PC-3 (cell line): Measurements from ENCODE around the gene GPR84. TPM values are rescaled to one million over a fixed set of nuclear protein-coding genes. Genes with fewer than 3 reads are reported as not detected.

ENCODE experiments used
- ATAC-seq: fragments of 200-7000 bp; cut with Tn5 transposase; 2 replicates; pipeline ENCODE4 v1.9.1; 2020; ENCODE audit warnings: mild to moderate bottlenecking, moderate library complexity
- BruUV-seq: library from RNA; stranded (reverse); fragments of 400-500 nt; replicated peaks from 2 replicates; lab custom pipeline; 2021; lab: Mats Ljungman, UMichigan
- CTCF ChIA-PET: fragments of 300-600 bp; sonication (Branson Sonifier 250); formaldehyde crosslinking; loops from one replicate; lab custom pipeline; 2022; ENCODE audit warnings: antibody characterized with exemption; lab: Charles Lee
- POLR2A ChIA-PET: fragments of 300-600 bp; sonication (Branson Sonifier 250); formaldehyde crosslinking; loops from one replicate; lab custom pipeline; 2022; ENCODE audit warnings: antibody characterized with exemption; ENCODE audit not compliant: unreplicated experiment; lab: Charles Lee
- DNase-seq: peaks from one replicate; pipeline ENCODE4 v3.0.0-alpha.2; 2015
- H2AFZ ChIP-seq: fragments of 300-600 bp; sonication (generic); 2 replicates; pipeline ENCODE4 v1.6.0; 2016; ENCODE audit warnings: antibody characterized with exemption, low read length
- H3F3A ChIP-seq: fragments of 300-600 bp; sonication (generic); one replicate; pipeline ENCODE4 v1.6.0; 2017; ENCODE audit warnings: antibody characterized with exemption, low read length, control low read depth, mild to moderate bottlenecking; ENCODE audit not compliant: unreplicated experiment
- H3K27ac ChIP-seq: fragments of 300-600 bp; sonication (generic); 2 replicates; pipeline ENCODE4 v1.5.1; 2016; ENCODE audit warnings: mild to moderate bottlenecking, low read length
- H3K27me3 ChIP-seq: fragments of 300-600 bp; sonication (generic); 2 replicates; pipeline ENCODE4 v1.6.1; 2016; ENCODE audit warnings: low read length, mixed read lengths
- H3K36me3 ChIP-seq: fragments of 300-600 bp; sonication (generic); 2 replicates; pipeline ENCODE4 v1.6.1; 2016; ENCODE audit warnings: low read depth, mixed run types, low read length, mixed read lengths
- H3K4me1 ChIP-seq: fragments of 300-600 bp; sonication (generic); 2 replicates; pipeline ENCODE4 v1.5.1; 2016; ENCODE audit warnings: low read length; ENCODE audit not compliant: insufficient read depth
- H3K4me2 ChIP-seq: fragments of 300-600 bp; sonication (generic); 2 replicates; pipeline ENCODE4 v1.6.0; 2016; ENCODE audit warnings: low read length
- H3K4me3 ChIP-seq: fragments of 300-600 bp; sonication (generic); 2 replicates; pipeline ENCODE4 v1.5.1; 2016; ENCODE audit warnings: mild to moderate bottlenecking, low read length, mixed read lengths
- H3K79me2 ChIP-seq: fragments of 300-600 bp; sonication (generic); 2 replicates; pipeline ENCODE4 v1.6.1; 2017; ENCODE audit warnings: low read length, mixed read lengths
- H3K9ac ChIP-seq: fragments of 300-600 bp; sonication (generic); 2 replicates; pipeline ENCODE4 v1.6.0; 2016; ENCODE audit warnings: mild to moderate bottlenecking, low read length
- H3K9me2 ChIP-seq: fragments of 300-600 bp; sonication (generic); replicated peaks from 2 replicates; pipeline ENCODE4 v1.6.1; 2016; ENCODE audit warnings: mixed run types, low read length, mixed read lengths
- H3K9me3 ChIP-seq: fragments of 300-600 bp; sonication (generic); 2 replicates; pipeline ENCODE4 v1.6.1; 2016; ENCODE audit warnings: low read length, mixed read lengths
- H4K20me1 ChIP-seq: fragments of 300-600 bp; sonication (generic); 2 replicates; pipeline ENCODE4 v1.6.1; 2016; ENCODE audit warnings: low read length, mixed read lengths
- CTCF ChIP-seq: fragments of 300-600 bp; sonication (generic); conservative IDR thresholded peaks from 2 replicates; pipeline ENCODE4 v1.5.1; 2017; ENCODE audit warnings: antibody characterized with exemption, low read depth, mild to moderate bottlenecking, low read length
- EZH2 ChIP-seq: fragments of 300-600 bp; sonication (generic); IDR thresholded peaks from one replicate; pipeline ENCODE4 v1.6.1; 2017; ENCODE audit warnings: antibody characterized with exemption, mild to moderate bottlenecking, low read length; ENCODE audit not compliant: unreplicated experiment
- EZH2phosphoT487 ChIP-seq: fragments of 300-600 bp; sonication (generic); IDR thresholded peaks from 2 replicates; pipeline ENCODE4 v1.6.1; 2018; ENCODE audit warnings: mild to moderate bottlenecking, antibody characterized with exemption, low read length, borderline replicate concordance
- intact Hi-C: fragments of 100-400 bp; cut with micrococcal nuclease; formaldehyde crosslinking; loops from 2 replicates; pipeline ENCODE4 v1.9.0; 2023
- total RNA-seq: library from RNA; depleted of rRNA; stranded (reverse); fragments of >200 nt; gene quantifications from 2 replicates; pipeline ENCODE4 v1.2.3, GENCODE V29; 2014

The GPR84 gene
- total RNA-seq, 1 experiment from 2014 or later: not detected

GRCh38 chr12:54373649-54374561, 9.6 kb upstream of the GPR84 start:
- TF ChIP-seq CTCF (no peak), EZH2 (no peak), EZH2phosphoT487 (no peak)
- intact Hi-C loops: no loop called here
- ATAC-seq (peak; percentile 9), DNase-seq (peak; percentile 61)
- Histone ChIP-seq H4K20me1 (no peaks in the 10 kb centered on the region), H3K27me3 (no peaks in the 10 kb centered on the region), H3K9ac (peak overlapping the region; percentile 67), H3K36me3 (no peaks in the 10 kb centered on the region), H3K9me3 (no peaks in the 10 kb centered on the region), H3F3A (no peaks in the 10 kb centered on the region), H3K79me2 (no peaks in the 10 kb centered on the region), H3K4me1 (peaks cover 32% of the 10 kb centered on the region), H3K4me3 (peak overlapping the region; percentile 7; the same call in 1 of the 2 replicates), H3K27ac (peak overlapping the region; percentile 90), H2AFZ (no peak overlapping the region), H3K9me2 (no peaks in the 10 kb centered on the region), H3K4me2 (peak overlapping the region; percentile 47)
- POLR2A ChIA-PET: no interaction called here
- BruUV-seq: TSS peak; percentile 32
- CTCF ChIA-PET: interaction anchor here (0.6 kb wide), 1 partner anchor 1600 kb away, joined by 5 read pairs; no protein-coding TSS in a partner anchor

GRCh38 chr12:54372113-54372806, 8.0 kb upstream of the GPR84 start:
- CTCF ChIA-PET: no interaction called here
- H3K79me2 ChIP-seq: no peaks in the 10 kb centered on the region
- peaks cover 28% of the 10 kb centered on the region for H3K4me1 ChIP-seq
- POLR2A ChIA-PET: no interaction called here
- H3K4me2 ChIP-seq: no peak overlapping the region
- ATAC-seq (no peak), DNase-seq (no peak)
- H3K36me3 ChIP-seq: no peaks in the 10 kb centered on the region
- intact Hi-C loops: no loop called here
- no peaks in the 10 kb centered on the region for H4K20me1 ChIP-seq
- H3F3A ChIP-seq: no peaks in the 10 kb centered on the region
- peak overlapping the region; percentile 90; the same call in 1 of the 2 replicates for H3K27ac ChIP-seq
- H3K27me3 ChIP-seq: no peaks in the 10 kb centered on the region
- no peaks in the 10 kb centered on the region for H3K9me3 ChIP-seq
- no peak overlapping the region for H3K9ac ChIP-seq
- BruUV-seq: no TSS peak
- TF ChIP-seq EZH2 (no peak), EZH2phosphoT487 (no peak), CTCF (no peak)
- H3K4me3 ChIP-seq: no peak overlapping the region
- no peaks in the 10 kb centered on the region for H3K9me2 ChIP-seq
- H2AFZ ChIP-seq: no peak overlapping the region
